ENCODE results near the gene RWDD4. TPM values are rescaled to one million over a fixed set of nuclear protein-coding genes. Genes with fewer than 3 reads are reported as not detected.

The RWDD4 gene
- total and polyA plus RNA-seq, 10 donors: 8.3 to 16.9 (median 13.2) TPM

GRCh38 chr4:183594823-183595222 is 64.2 kb downstream of the RWDD4 start:
- H3K4me3 ChIP-seq: no peak overlapping the region
- H3K27ac ChIP-seq: no peak overlapping the region
- H3K27me3 ChIP-seq (replicated peaks in 1 of 7): peaks cover 0 to 8% (median 0%) of the 10 kb centered on the region in 7 donors
- 71 to 92% (median 78%) methylated on average over 3 of the region's 3 CpGs for WGBS, 5 donors
- H3K9me3 ChIP-seq: peaks cover 0 to 3% (median 0%) of the 10 kb centered on the region in 8 donors
- no peaks in the 10 kb centered on the region for H3K4me1 ChIP-seq
- no peak for DNase-seq
- TF ChIP-seq, protein P1, sequence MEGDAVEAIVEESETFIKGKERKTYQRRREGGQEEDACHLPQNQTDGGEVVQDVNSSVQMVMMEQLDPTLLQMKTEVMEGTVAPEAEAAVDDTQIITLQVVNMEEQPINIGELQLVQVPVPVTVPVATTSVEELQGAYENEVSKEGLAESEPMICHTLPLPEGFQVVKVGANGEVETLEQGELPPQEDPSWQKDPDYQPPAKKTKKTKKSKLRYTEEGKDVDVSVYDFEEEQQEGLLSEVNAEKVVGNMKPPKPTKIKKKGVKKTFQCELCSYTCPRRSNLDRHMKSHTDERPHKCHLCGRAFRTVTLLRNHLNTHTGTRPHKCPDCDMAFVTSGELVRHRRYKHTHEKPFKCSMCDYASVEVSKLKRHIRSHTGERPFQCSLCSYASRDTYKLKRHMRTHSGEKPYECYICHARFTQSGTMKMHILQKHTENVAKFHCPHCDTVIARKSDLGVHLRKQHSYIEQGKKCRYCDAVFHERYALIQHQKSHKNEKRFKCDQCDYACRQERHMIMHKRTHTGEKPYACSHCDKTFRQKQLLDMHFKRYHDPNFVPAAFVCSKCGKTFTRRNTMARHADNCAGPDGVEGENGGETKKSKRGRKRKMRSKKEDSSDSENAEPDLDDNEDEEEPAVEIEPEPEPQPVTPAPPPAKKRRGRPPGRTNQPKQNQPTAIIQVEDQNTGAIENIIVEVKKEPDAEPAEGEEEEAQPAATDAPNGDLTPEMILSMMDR (IDR thresholded peaks at IDR 0.05 in 8 of 11, conservative IDR thresholded peaks at IDR 0.05 in 3 of 11): no peak
- TF ChIP-seq POLR2AphosphoS5 (IDR thresholded peaks at IDR 0.05): no peak
- intact Hi-C loops (cut with DNase I; ENCODE audit: low total_unique reads): no loop called here
- no peaks in the 10 kb centered on the region for H3K36me3 ChIP-seq

DNA sequence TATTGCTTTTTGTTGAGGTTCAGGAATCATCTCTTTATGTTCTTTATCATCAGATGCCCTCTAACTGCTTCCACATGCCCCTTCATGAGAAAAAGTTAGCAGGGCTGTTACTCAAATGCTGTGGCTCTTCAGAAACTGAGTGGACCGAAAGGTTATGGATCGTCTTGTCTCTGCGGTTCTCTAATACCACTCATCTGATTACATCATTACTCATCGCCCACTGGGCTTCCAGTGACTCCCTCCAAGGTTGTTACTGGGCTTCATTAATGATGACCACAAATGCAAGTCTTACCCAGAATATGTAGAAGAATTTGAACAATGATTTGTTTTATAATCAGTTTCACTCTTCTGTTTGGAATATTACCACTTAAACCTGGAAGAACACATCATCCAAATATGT is 67.7 kb downstream of the RWDD4 start:
- no peak overlapping the region for H3K4me3 ChIP-seq
- H3K27ac ChIP-seq: no peak overlapping the region
- H3K4me1 ChIP-seq: no peaks in the 10 kb centered on the region
- WGBS, 5 donors: 88 to 97% (median 93%) methylated on average over 4 of the region's 4 CpGs
- H3K9me3 ChIP-seq: no peaks in the 10 kb centered on the region
- TF ChIP-seq, protein P1 (IDR thresholded peaks at IDR 0.05 in 8 of 11, conservative IDR thresholded peaks at IDR 0.05 in 3 of 11): no peak
- no peak for TF ChIP-seq POLR2AphosphoS5 (IDR thresholded peaks at IDR 0.05)
- TF ChIP-seq POLR2A (IDR thresholded peaks at IDR 0.05): no peak
- no peaks in the 10 kb centered on the region for H3K36me3 ChIP-seq
- H3K27me3 ChIP-seq (replicated peaks in 1 of 7): peaks cover 0 to 4% (median 0%) of the 10 kb centered on the region in 7 donors
- no peak for DNase-seq
- intact Hi-C loops (cut with DNase I; ENCODE audit: low total_unique reads): no loop called here

Small RNA genes within 50 kb of the gene (small RNA-seq; reads per million reads assigned to genes)
- gene RNU6-1053P (0 reads per million in 4 donors), gene RNU6-335P (0 reads per million in 4 donors), gene RNU6-479P (0 reads per million in 4 donors)

Other genes starting within 250 kb of the RWDD4 start
- 10 to 100 TPM; 11.6 to 27.9 (median 19.5) TPM for gene CDKN2AIP, start 214.5 kb downstream of the RWDD4 start, total RNA-seq
- 10 to 100 TPM; 11.9 to 19.0 (median 14.2) TPM for gene CDKN2AIP, start 214.5 kb downstream of the RWDD4 start, polyA plus RNA-seq
- 10 to 100 TPM in 4 of 7 donors, 1 to 10 TPM in 3; 4.2 to 21.7 (median 10.6) TPM for gene ING2, start 154.1 kb downstream of the RWDD4 start, total RNA-seq
- 10 to 100 TPM in 1 of 3 donors, 1 to 10 TPM in 2; 8.0 to 12.3 (median 9.4) TPM for gene ING2, start 154.1 kb downstream of the RWDD4 start, polyA plus RNA-seq
- gene TRAPPC11, start 108 bp upstream of the RWDD4 start, total RNA-seq: 10 to 100 TPM; 33.8 to 72.2 (median 47.1) TPM
- gene TRAPPC11, start 108 bp upstream of the RWDD4 start, polyA plus RNA-seq: 10 to 100 TPM; 14.3 to 15.1 (median 15.0) TPM
- gene STOX2, start 246.1 kb upstream of the RWDD4 start, total RNA-seq: 10 to 100 TPM; 10.2 to 42.8 (median 30.5) TPM
- gene STOX2, start 246.1 kb upstream of the RWDD4 start, polyA plus RNA-seq: 1 to 10 TPM in 1 of 3 donors, under 1 TPM in 2; 0.53 to 2.0 (median 1.00) TPM